Colonic mucosa (tissue), 4 donors: ENCODE measurements around the gene CFAP97D2. TPM values are rescaled to one million over a fixed set of nuclear protein-coding genes. Genes with fewer than 3 reads are reported as not detected.

Source experiments
- DNase-seq: peaks from one replicate; pipeline ENCODE4 v3.0.0-alpha.2; 2020
- H3K27ac ChIP-seq: fragments of 200-600 bp; one replicate; pipeline ENCODE4 v1.8.0; 2021
- H3K27me3 ChIP-seq: fragments of 200-600 bp; one replicate; pipeline ENCODE4 v1.8.0; 2021
- H3K36me3 ChIP-seq: fragments of 200-600 bp; one replicate; pipeline ENCODE4 v1.8.0; 2021
- H3K4me1 ChIP-seq: fragments of 200-600 bp; one replicate; pipeline ENCODE4 v1.8.0; 2021; ENCODE audit warnings: mild to moderate bottlenecking
- H3K4me3 ChIP-seq: fragments of 200-600 bp; one replicate; pipeline ENCODE4 v1.8.0; 2021
- H3K9ac ChIP-seq, 2 donors: one replicate each; pipeline ENCODE4 v1.7.0; 2013; ENCODE audit warnings: control low read depth in 2 of 2, low read depth in 2 of 2, low read length in 2 of 2
- H3K9me3 ChIP-seq: fragments of 200-600 bp; one replicate; pipeline ENCODE4 v1.8.0; 2021
- CTCF ChIP-seq: fragments of 200-600 bp; IDR thresholded peaks from one replicate; pipeline ENCODE4 v1.8.0; 2022; ENCODE audit warnings: antibody characterized with exemption, mild to moderate bottlenecking
- intact Hi-C: fragments of 100-400 bp; cut with DNase I; formaldehyde crosslinking; loops from one replicate; pipeline ENCODE4 v1.14.1; 2022
- total RNA-seq, 2 donors: library from RNA; stranded (reverse); fragmentation: NEBNext Ultra II Directional in 1 of 2; extraction: Animal tissue kit (Norgen Biotek cat#: 25700) in 1 of 2; gene quantifications; one replicate each; pipeline ENCODE4 v1.2.1, GENCODE V29; 2021
- donor health status: healthy.
- donor health status: DM: no; HTN: no; CAD: no.
- donor health status: DM: no; HTN: no; CAD: no.

Gene CFAP97D2
- not detected for total RNA-seq

- no peak for TF ChIP-seq CTCF
- no peaks in the 10 kb centered on the region for H3K27me3 ChIP-seq
- no peaks in the 10 kb centered on the region for H3K36me3 ChIP-seq
- H3K4me1 ChIP-seq = no peaks in the 10 kb centered on the region
- no peak for DNase-seq
- intact Hi-C loops = no loop called here
- H3K27ac ChIP-seq = no peak within 1 kb of the TSS
- no peaks in the 10 kb centered on the region for H3K9me3 ChIP-seq
- no peak within 1 kb of the TSS for H3K9ac ChIP-seq
- H3K4me3 ChIP-seq = no peak within 1 kb of the TSS
Measured at GRCh38 chr13:114179087-114179658, at the start of gene CFAP97D2. Gene CFAP97D2 (plus strand): TSS chr13:114179257. CDS start chr13:114179331, 74 bp downstream.

DNA sequence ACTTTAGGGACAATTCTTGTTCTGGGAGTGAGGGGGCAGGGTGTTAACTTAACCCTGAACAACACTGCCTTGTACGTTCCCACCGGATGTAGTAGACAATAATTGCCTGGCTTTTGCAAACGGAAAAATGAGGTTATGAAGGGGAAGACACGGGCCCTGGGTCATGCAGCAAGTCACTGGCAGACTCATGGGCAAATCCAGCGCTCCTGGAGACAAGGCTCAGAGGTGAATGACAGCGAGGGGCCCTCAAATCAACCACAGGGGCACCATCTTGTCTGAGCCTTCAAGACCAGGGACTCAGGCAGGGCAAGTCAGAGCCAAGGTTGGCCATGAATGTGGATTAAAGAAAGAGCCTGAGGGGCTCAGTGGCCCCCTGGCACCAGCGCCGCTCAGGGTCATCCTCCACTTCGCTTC is 49.4 kb upstream of the CFAP97D2 start:
- Histone ChIP-seq H3K27ac (peak overlapping the region; percentile 76), H3K4me3 (peak overlapping the region; percentile 1), H3K27me3 (no peaks in the 10 kb centered on the region), H3K9ac (peak overlapping the region in 1 of 2 donors; percentile 69), H3K4me1 (peaks cover 4% of the 10 kb centered on the region), H3K36me3 (no peaks in the 10 kb centered on the region), H3K9me3 (no peaks in the 10 kb centered on the region)
- TF ChIP-seq CTCF = no peak
- no peak for DNase-seq
- intact Hi-C loops = no loop called here

GRCh38 chr13:114130131-114130836 is 48.8 kb upstream of the CFAP97D2 start:
- Histone ChIP-seq H3K4me3 (peak overlapping the region; percentile 77), H3K36me3 (no peaks in the 10 kb centered on the region), H3K9me3 (no peaks in the 10 kb centered on the region), H3K4me1 (peaks cover 7% of the 10 kb centered on the region), H3K27me3 (no peaks in the 10 kb centered on the region), H3K27ac (peak overlapping the region; percentile 76), H3K9ac (peak overlapping the region; percentile 69 to 76)
- no peak for DNase-seq
- intact Hi-C loops = no loop called here
- TF ChIP-seq CTCF = no peak

DNA sequence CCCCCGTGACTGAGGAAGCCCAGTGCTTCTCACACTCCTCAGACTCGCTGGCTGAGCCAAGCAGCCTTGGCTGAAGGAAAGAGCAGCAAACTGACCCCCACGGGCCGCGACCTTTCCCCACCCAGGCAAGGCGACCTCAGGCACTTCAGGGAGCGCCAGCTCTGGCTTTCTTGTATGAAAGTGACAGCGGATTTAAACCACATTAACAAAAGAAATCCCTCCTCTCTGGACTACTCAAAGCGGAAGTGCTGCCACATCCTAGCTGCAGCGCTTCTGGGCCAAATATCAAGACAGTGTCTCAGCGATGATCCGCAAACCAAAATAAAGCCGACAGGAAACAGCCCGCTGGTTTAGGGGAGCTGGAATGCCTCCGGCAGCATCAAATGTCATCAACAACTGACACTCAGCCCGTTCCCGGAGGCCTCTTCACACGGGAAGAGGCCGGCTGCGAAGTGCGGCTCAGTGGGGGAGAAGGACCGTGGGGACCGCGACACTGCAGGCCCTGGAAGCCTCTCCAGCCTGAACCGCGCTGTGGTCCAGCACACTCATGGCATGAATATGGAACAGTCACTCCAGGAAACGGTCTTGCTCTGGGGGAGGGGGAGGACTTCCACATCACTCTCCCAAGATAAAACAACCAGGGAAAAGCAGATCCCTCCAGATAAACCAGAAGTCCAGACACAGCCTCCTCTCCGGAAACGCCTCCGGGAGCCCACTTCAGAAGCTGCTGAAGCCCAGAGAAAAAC is 48.0 kb upstream of the CFAP97D2 start:
- peak overlapping the region; percentile 77 for H3K4me3 ChIP-seq
- no peak for TF ChIP-seq CTCF
- H3K36me3 ChIP-seq = no peaks in the 10 kb centered on the region
- H3K9me3 ChIP-seq = no peaks in the 10 kb centered on the region
- peak; percentile 47 for DNase-seq
- intact Hi-C loops = no loop called here
- peaks cover 7% of the 10 kb centered on the region for H3K4me1 ChIP-seq
- no peaks in the 10 kb centered on the region for H3K27me3 ChIP-seq
- peak overlapping the region; percentile 69 to 76 for H3K9ac ChIP-seq
- H3K27ac ChIP-seq = peak overlapping the region; percentile 76

- TF ChIP-seq CTCF = no peak
- intact Hi-C loops = no loop called here
- no peak for DNase-seq
Measured at GRCh38 chr13:114131583-114132418, 47.3 kb upstream of the CFAP97D2 start.

More at GRCh38 chr13:114131583-114132418, 47.3 kb upstream of the CFAP97D2 start:
- Histone ChIP-seq H3K9ac (peak overlapping the region; percentile 69 to 76), H3K9me3 (no peaks in the 10 kb centered on the region), H3K4me1 (peaks cover 7% of the 10 kb centered on the region), H3K27ac (peak overlapping the region; percentile 76), H3K4me3 (peak overlapping the region; percentile 77), H3K36me3 (no peaks in the 10 kb centered on the region), H3K27me3 (no peaks in the 10 kb centered on the region)
